GM23338 (cell line): ENCODE measurements around the gene DONSON. TPM values are rescaled to one million over a fixed set of nuclear protein-coding genes. Genes with fewer than 3 reads are reported as not detected.

Source experiments
- ATAC-seq: fragments of 200-7000 bp; cut with Tn5 transposase; 3 replicates; pipeline ENCODE4 v1.9.1; 2020
- DNase-seq: peaks from one replicate; pipeline ENCODE4 v3.0.0-alpha.2; 2015; ENCODE audit warnings: low spot score
- H2AFZ ChIP-seq: fragments of 200-600 bp; sonication (generic); 2 replicates; pipeline ENCODE4 v1.8.0; 2016; ENCODE audit warnings: antibody characterized with exemption, mild to moderate bottlenecking, moderate library complexity
- H3F3A ChIP-seq: fragments of 200-600 bp; sonication (generic); replicated peaks from 2 replicates; pipeline ENCODE4 v1.8.0; 2017; ENCODE audit warnings: antibody characterized with exemption, mixed run types, low read depth
- H3K27ac ChIP-seq: fragments of 200-600 bp; sonication (generic); 2 replicates; pipeline ENCODE4 v1.6.1; 2016; ENCODE audit warnings: low read depth
- H3K27me3 ChIP-seq: fragments of 200-600 bp; sonication (generic); 2 replicates; pipeline ENCODE4 v1.8.0; 2016; ENCODE audit warnings: mild to moderate bottlenecking, mixed run types, moderate library complexity; ENCODE audit not compliant: insufficient read depth
- H3K36me3 ChIP-seq: fragments of 200-600 bp; sonication (generic); 2 replicates; pipeline ENCODE4 v1.8.0; 2016; ENCODE audit warnings: mild to moderate bottlenecking; ENCODE audit not compliant: insufficient read depth
- H3K4me1 ChIP-seq: fragments of 200-600 bp; sonication (generic); 2 replicates; pipeline ENCODE4 v1.8.0; 2016; ENCODE audit warnings: mild to moderate bottlenecking, moderate library complexity; ENCODE audit not compliant: insufficient read depth
- H3K4me2 ChIP-seq: fragments of 200-600 bp; sonication (generic); 2 replicates; pipeline ENCODE4 v1.7.1; 2017; ENCODE audit warnings: mixed run types
- H3K4me3 ChIP-seq: fragments of 200-600 bp; sonication (generic); 2 replicates; pipeline ENCODE4 v1.6.1; 2016; ENCODE audit warnings: mixed run types
- H3K79me2 ChIP-seq: fragments of 200-600 bp; sonication (generic); replicated peaks from 2 replicates; pipeline ENCODE4 v1.8.0; 2017; ENCODE audit warnings: mild to moderate bottlenecking; ENCODE audit not compliant: insufficient read depth
- H3K9me2 ChIP-seq: fragments of 200-600 bp; sonication (generic); 2 replicates; pipeline ENCODE4 v1.8.0; 2017; ENCODE audit not compliant: insufficient read depth
- H4K20me1 ChIP-seq: fragments of 200-600 bp; sonication (generic); replicated peaks from 2 replicates; pipeline ENCODE4 v1.8.0; 2017; ENCODE audit warnings: mild to moderate bottlenecking; ENCODE audit not compliant: insufficient read depth
- H3K27ac Mint-ChIP-seq: 2 replicates; pipeline ENCODE4 v1.8.0; 2020; ENCODE audit warnings: inconsistent platforms, mild to moderate bottlenecking, moderate library complexity, mixed read lengths
- H3K27me3 Mint-ChIP-seq: 3 replicates; pipeline ENCODE4 v1.8.0; 2022; ENCODE audit warnings: low read depth, mild to moderate bottlenecking, moderate library complexity, mixed read lengths, inconsistent platforms; ENCODE audit not compliant: insufficient read depth, poor library complexity
- H3K36me3 Mint-ChIP-seq: 3 replicates; pipeline ENCODE4 v1.8.0; 2021; ENCODE audit warnings: low read depth, mild to moderate bottlenecking, inconsistent platforms, moderate library complexity, mixed read lengths
- H3K4me1 Mint-ChIP-seq: 3 replicates; pipeline ENCODE4 v1.8.0; 2020; ENCODE audit warnings: mild to moderate bottlenecking, inconsistent platforms, mixed read lengths
- H3K4me3 Mint-ChIP-seq: 3 replicates; pipeline ENCODE4 v1.8.0; 2021; ENCODE audit warnings: moderate library complexity, mild to moderate bottlenecking, inconsistent platforms, mixed read lengths
- H3K9me3 Mint-ChIP-seq: 3 replicates; pipeline ENCODE4 v1.8.0; 2020; ENCODE audit warnings: moderate library complexity, mild to moderate bottlenecking, inconsistent platforms, mixed read lengths
- EZH2 ChIP-seq: fragments of 200-600 bp; sonication (generic); IDR thresholded peaks from one replicate; pipeline ENCODE4 v1.8.0; 2017; ENCODE audit warnings: antibody characterized with exemption, mild to moderate bottlenecking, low read depth; ENCODE audit not compliant: unreplicated experiment
- EZH2phosphoT487 ChIP-seq: fragments of 200-600 bp; sonication (generic); IDR thresholded peaks from one replicate; pipeline ENCODE4 v1.8.1; 2018; ENCODE audit warnings: antibody characterized with exemption; ENCODE audit not compliant: unreplicated experiment
- JUNB ChIP-seq: IDR thresholded peaks from one replicate; pipeline ENCODE4 v1.6.1; 2016; ENCODE audit warnings: antibody characterized with exemption; ENCODE audit not compliant: unreplicated experiment
- ZNF114 ChIP-seq: fragments of 250-450 bp; sonication (Bioruptor Pico); IDR thresholded peaks from 2 replicates; pipeline ENCODE4 v1.5.0; 2020; ENCODE audit warnings: mild to moderate bottlenecking, moderate library complexity
- polyA plus RNA-seq: library from polyadenylated mRNA; unstranded; fragments of >200 nt; fragmentation: Nextera tagmentation; extraction: Ambion mirVana; gene quantifications from 2 replicates; pipeline ENCODE4 v1.2.1, GENCODE V29; 2016
- total RNA-seq: library from RNA; depleted of rRNA; stranded (reverse); fragments of >200 nt; shearing (Covaris generic); gene quantifications from 2 replicates; pipeline ENCODE4 v1.2.3, GENCODE V29; 2014
- TF ChIP-seq, protein P1 (sequence below): IDR thresholded peaks from 2 replicates; pipeline ENCODE4 v1.6.1; 2016; ENCODE audit warnings: antibody characterized with exemption
- TF ChIP-seq, protein P2 (sequence below): fragments of 250-450 bp; sonication (Bioruptor Pico); IDR thresholded peaks from 2 replicates; pipeline ENCODE4 v1.5.0; 2020; ENCODE audit warnings: mild to moderate bottlenecking, moderate library complexity

Gene DONSON
- total and polyA plus RNA-seq, 2 experiments from 2014 or later = 32.9 to 35.2 TPM

DNA sequence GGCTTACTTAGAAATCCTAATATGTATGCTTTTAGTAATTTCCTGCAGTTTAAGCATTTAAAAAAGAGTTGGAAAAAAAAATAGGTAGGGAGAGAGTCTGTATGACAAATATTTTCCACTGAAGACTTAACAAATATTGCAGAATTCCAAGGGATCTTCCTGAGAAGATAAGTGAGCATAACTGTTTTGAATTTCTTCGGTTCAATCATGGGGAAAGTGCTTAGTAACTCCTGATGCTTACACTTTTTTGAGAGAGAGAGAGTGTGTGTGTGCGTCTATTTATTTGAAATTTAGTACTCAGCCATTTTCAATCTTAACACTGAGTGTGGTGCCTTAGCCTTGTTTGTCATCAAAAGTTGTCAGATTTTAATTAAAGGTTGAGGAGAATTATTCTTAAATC is 27.1 kb downstream of the DONSON start (continued):
- no peak for TF ChIP-seq EZH2
- TF ChIP-seq JUNB = no peak
- no peak for TF ChIP-seq ZNF114 (CRISPR knock-in tag)
- TF ChIP-seq, protein P1, sequence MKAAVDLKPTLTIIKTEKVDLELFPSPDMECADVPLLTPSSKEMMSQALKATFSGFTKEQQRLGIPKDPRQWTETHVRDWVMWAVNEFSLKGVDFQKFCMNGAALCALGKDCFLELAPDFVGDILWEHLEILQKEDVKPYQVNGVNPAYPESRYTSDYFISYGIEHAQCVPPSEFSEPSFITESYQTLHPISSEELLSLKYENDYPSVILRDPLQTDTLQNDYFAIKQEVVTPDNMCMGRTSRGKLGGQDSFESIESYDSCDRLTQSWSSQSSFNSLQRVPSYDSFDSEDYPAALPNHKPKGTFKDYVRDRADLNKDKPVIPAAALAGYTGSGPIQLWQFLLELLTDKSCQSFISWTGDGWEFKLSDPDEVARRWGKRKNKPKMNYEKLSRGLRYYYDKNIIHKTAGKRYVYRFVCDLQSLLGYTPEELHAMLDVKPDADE = no peak
- TF ChIP-seq, protein P2, sequence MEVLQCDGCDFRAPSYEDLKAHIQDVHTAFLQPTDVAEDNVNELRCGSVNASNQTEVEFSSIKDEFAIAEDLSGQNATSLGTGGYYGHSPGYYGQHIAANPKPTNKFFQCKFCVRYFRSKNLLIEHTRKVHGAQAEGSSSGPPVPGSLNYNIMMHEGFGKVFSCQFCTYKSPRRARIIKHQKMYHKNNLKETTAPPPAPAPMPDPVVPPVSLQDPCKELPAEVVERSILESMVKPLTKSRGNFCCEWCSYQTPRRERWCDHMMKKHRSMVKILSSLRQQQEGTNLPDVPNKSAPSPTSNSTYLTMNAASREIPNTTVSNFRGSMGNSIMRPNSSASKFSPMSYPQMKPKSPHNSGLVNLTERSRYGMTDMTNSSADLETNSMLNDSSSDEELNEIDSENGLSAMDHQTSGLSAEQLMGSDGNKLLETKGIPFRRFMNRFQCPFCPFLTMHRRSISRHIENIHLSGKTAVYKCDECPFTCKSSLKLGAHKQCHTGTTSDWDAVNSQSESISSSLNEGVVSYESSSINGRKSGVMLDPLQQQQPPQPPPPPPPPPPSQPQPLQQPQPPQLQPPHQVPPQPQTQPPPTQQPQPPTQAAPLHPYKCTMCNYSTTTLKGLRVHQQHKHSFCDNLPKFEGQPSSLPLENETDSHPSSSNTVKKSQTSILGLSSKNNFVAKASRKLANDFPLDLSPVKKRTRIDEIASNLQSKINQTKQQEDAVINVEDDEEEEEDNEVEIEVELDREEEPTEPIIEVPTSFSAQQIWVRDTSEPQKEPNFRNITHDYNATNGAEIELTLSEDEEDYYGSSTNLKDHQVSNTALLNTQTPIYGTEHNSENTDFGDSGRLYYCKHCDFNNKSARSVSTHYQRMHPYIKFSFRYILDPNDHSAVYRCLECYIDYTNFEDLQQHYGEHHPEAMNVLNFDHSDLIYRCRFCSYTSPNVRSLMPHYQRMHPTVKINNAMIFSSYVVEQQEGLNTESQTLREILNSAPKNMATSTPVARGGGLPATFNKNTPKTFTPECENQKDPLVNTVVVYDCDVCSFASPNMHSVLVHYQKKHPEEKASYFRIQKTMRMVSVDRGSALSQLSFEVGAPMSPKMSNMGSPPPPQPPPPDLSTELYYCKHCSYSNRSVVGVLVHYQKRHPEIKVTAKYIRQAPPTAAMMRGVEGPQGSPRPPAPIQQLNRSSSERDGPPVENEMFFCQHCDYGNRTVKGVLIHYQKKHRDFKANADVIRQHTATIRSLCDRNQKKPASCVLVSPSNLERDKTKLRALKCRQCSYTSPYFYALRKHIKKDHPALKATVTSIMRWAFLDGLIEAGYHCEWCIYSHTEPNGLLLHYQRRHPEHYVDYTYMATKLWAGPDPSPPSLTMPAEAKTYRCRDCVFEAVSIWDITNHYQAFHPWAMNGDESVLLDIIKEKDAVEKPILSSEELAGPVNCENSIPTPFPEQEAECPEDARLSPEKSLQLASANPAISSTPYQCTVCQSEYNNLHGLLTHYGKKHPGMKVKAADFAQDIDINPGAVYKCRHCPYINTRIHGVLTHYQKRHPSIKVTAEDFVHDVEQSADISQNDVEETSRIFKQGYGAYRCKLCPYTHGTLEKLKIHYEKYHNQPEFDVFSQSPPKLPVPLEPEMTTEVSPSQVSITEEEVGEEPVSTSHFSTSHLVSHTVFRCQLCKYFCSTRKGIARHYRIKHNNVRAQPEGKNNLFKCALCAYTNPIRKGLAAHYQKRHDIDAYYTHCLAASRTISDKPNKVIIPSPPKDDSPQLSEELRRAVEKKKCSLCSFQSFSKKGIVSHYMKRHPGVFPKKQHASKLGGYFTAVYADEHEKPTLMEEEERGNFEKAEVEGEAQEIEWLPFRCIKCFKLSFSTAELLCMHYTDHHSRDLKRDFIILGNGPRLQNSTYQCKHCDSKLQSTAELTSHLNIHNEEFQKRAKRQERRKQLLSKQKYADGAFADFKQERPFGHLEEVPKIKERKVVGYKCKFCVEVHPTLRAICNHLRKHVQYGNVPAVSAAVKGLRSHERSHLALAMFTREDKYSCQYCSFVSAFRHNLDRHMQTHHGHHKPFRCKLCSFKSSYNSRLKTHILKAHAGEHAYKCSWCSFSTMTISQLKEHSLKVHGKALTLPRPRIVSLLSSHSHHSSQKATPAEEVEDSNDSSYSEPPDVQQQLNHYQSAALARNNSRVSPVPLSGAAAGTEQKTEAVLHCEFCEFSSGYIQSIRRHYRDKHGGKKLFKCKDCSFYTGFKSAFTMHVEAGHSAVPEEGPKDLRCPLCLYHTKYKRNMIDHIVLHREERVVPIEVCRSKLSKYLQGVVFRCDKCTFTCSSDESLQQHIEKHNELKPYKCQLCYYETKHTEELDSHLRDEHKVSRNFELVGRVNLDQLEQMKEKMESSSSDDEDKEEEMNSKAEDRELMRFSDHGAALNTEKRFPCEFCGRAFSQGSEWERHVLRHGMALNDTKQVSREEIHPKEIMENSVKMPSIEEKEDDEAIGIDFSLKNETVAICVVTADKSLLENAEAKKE (CRISPR knock-in tag) = no peak
- TF ChIP-seq EZH2phosphoT487 = no peak

DNA sequence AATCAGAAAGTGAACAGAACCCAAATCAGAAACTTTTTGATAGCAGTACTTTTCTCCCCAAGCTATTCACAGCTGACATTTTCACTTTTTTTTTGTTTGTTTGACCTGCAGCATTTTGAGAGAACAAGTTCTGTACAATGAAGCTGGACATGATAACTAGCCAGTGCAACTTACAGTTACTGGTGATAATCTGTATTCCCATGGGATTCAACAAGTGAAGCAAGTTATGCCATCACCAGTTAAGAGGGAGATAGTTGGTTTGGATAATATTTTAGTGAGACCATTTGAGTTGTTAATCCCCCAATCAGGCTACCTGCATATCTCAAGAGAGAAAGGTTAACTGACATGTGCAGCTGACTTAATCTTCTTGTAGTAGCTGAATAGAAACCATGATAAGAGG is 27.5 kb downstream of the DONSON start:
- no peak for TF ChIP-seq EZH2phosphoT487
- H3K27ac Mint-ChIP-seq = no peak overlapping the region
- Histone ChIP-seq H3K4me3 (no peak overlapping the region), H3K36me3 (peaks cover 59% of the 10 kb centered on the region), H3K79me2 (peaks cover 72% of the 10 kb centered on the region), H3F3A (no peaks in the 10 kb centered on the region), H3K27me3 (no peaks in the 10 kb centered on the region), H2AFZ (no peak overlapping the region), H3K9me2 (no peaks in the 10 kb centered on the region), H3K4me2 (no peak overlapping the region), H3K27ac (0 out of 2 replicates have a peak overlapping the region, but pooled peaks have one; percentile 9), H3K4me1 (no peaks in the 10 kb centered on the region), H4K20me1 (peaks cover 32% of the 10 kb centered on the region)
- DNase-seq (no peak), ATAC-seq (no peak)
- peaks cover 66% of the 10 kb centered on the region for H3K36me3 Mint-ChIP-seq
- H3K9me3 Mint-ChIP-seq = no peaks in the 10 kb centered on the region
- H3K4me3 Mint-ChIP-seq = no peak overlapping the region
- no peaks in the 10 kb centered on the region for H3K4me1 Mint-ChIP-seq
- no peaks in the 10 kb centered on the region for H3K27me3 Mint-ChIP-seq
